Fibroblast of villous mesenchyme (primary cell): ENCODE data around the gene DCT. TPM values are rescaled to one million over a fixed set of nuclear protein-coding genes. Genes with fewer than 3 reads are reported as not detected.
A peak's percentile ranks its signal among the peaks of the same experiment; 100 is the strongest.

Experiments
- DNase-seq: peaks from one replicate; pipeline ENCODE4 v3.0.0-alpha.2; 2010; ENCODE audit warnings: low read depth
- H3K4me3 ChIP-seq: 2 replicates; pipeline ENCODE4 v1.5.1; 2011; ENCODE audit warnings: low read depth, mild to moderate bottlenecking, low read length
- total RNA-seq: library from RNA; depleted of rRNA; stranded (reverse); fragments of >200 nt; gene quantifications from 2 replicates; pipeline ENCODE4 v1.2.3, GENCODE V29; 2012
- TF ChIP-seq, protein P1 (sequence below): IDR thresholded peaks from 2 replicates; pipeline ENCODE4 v1.5.1; 2012; ENCODE audit warnings: low read depth, mild to moderate bottlenecking, low read length; ENCODE audit not compliant: insufficient read depth

The DCT gene
- total RNA-seq, 1 donor, result not detected

DNA sequence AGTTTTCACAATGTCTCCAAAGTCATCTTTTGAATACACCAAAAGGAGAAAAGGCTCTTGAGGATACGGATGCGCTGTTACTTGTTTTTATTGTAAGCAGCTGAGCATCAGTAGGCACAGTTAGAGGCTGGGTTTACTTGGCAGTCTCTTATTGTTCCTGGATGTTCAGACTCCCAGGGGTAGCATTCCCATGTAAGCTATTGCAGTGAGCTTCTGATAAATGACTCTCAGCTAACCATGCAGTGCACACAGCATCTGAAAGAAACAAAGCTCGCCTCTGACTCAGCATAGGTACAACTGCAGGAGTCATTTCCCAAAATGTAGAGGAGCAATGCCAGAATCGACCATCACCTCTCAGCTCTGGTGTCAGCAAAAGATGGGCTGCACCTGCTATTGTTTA, 84.8 kb downstream of the DCT start:
- TF ChIP-seq, protein P1, sequence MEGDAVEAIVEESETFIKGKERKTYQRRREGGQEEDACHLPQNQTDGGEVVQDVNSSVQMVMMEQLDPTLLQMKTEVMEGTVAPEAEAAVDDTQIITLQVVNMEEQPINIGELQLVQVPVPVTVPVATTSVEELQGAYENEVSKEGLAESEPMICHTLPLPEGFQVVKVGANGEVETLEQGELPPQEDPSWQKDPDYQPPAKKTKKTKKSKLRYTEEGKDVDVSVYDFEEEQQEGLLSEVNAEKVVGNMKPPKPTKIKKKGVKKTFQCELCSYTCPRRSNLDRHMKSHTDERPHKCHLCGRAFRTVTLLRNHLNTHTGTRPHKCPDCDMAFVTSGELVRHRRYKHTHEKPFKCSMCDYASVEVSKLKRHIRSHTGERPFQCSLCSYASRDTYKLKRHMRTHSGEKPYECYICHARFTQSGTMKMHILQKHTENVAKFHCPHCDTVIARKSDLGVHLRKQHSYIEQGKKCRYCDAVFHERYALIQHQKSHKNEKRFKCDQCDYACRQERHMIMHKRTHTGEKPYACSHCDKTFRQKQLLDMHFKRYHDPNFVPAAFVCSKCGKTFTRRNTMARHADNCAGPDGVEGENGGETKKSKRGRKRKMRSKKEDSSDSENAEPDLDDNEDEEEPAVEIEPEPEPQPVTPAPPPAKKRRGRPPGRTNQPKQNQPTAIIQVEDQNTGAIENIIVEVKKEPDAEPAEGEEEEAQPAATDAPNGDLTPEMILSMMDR, result no peak
- no peak overlapping the region for H3K4me3 ChIP-seq
- no peak for DNase-seq

DNA sequence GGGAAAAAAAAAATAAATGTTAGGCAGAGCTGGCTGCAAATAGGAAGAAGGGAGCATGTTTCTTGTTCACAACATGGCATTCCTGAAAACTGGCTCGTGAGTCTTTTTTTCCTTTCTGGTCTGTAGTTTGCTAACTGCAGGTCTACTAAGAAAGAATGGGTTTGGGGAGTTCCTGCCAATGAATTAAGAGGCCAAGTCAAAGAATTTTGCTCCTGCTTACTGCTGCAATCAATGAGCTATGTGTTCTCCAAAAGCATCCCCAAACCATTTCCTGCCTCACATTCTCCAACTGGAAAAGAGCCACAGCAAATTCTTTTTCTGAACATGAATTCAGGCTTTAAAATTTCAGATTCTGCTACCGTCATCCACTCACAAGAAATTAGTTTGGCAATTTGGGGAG, 88.6 kb downstream of the DCT start:
- TF ChIP-seq, protein P1, result no peak
- DNase-seq, result no peak
- H3K4me3 ChIP-seq, result no peak overlapping the region

DNA sequence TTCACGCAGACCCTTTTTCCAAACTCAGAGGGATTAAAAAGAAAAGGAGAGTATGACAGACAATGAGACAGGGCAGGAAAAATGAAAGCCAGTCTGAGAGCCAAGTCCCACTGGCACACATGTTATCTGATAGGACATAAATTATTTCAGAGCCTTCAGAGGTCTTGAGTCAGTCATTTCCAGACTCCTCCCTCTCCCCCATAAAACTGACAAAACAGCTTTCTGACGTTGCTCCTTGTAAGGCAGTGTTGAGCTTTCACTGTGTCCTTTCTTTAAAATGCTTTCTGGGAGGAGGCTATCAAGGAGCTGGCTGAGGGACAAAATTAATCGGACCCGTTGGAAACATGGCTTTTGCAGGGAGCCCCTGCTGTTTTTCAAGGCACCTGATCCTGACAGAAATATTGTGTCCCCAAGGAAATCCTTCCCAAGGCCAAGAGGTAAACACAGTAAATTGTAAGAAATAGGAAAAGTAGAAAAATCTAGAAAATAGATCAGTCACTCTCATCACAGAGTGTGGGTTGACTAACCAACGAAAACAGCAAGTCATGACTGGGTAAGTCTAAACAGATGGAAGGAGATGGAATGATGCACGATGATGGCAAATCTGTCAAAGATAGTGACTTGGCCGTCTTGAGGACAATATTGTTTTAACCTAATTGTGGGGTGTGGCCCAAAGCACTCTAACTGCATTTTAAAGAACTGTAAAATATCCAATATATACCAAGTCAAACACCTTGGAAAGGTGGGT, 89.7 kb downstream of the DCT start:
- no peak overlapping the region for H3K4me3 ChIP-seq
- TF ChIP-seq, protein P1, result no peak
- DNase-seq, result peak; percentile 37

DNA sequence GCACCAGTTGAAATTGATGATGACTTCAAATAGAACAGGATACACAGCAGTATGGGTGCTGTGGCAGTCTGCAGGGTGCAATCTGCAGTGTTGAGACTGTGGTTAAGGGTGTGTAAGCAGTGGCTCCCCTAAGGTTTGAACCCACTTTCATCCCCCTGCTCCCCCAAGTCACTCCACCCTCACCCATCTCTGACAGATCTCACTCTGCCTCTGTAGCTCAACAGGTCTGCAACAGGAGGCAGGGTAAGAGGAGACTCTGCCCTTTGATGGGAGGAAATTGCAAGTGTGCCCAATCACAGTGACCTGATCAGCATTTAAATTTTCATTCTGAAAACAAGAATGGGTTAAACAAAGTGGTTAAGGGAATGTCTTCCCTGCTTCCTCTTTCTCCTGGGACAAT, 92.4 kb downstream of the DCT start:
- no peak for DNase-seq
- TF ChIP-seq, protein P1, result no peak

More for the DNA sequence above, 92.4 kb downstream of the DCT start:
- H3K4me3 ChIP-seq, result no peak overlapping the region

Other genes with a start within 250 kb of the DCT start
- gene TGDS, start 116.5 kb upstream of the DCT start, total RNA-seq, result 16.8 and 23.7 TPM in 2 replicates
- 12.6 and 28.1 TPM in 2 replicates for gene GPR180, start 122.2 kb upstream of the DCT start, total RNA-seq
- gene SOX21, start 232.9 kb upstream of the DCT start, total RNA-seq, result not detected in 2 replicates